H9 (cell line): ENCODE data around the gene BTLA. TPM values are rescaled to one million over a fixed set of nuclear protein-coding genes. Genes with fewer than 3 reads are reported as not detected.

Experiments used
- DNase-seq: peaks from one replicate; pipeline ENCODE4 v3.0.0-alpha.2; 2017
- H2AFZ ChIP-seq: one replicate; pipeline ENCODE4 v1.6.1; 2013; ENCODE audit warnings: mild to moderate bottlenecking, low read length, control low read depth, moderate library complexity
- H2AK5ac ChIP-seq: 2 replicates; pipeline ENCODE4 v1.6.1; 2013; ENCODE audit warnings: low read length, control low read depth, mixed read lengths; ENCODE audit not compliant: insufficient read length
- H2BK120ac ChIP-seq: one replicate; pipeline ENCODE4 v1.6.1; 2013; ENCODE audit warnings: low read depth, mild to moderate bottlenecking, low read length, control low read depth, inconsistent platforms; ENCODE audit not compliant: poor library complexity, severe bottlenecking
- H2BK12ac ChIP-seq: 2 replicates; pipeline ENCODE4 v1.6.1; 2013; ENCODE audit warnings: low read length, control low read depth, mixed read lengths, low read depth; ENCODE audit not compliant: insufficient read length
- H2BK15ac ChIP-seq: 2 replicates; pipeline ENCODE4 v1.6.1; 2013; ENCODE audit warnings: low read depth, low read length, control low read depth
- H2BK20ac ChIP-seq: one replicate; pipeline ENCODE4 v1.6.1; 2013; ENCODE audit warnings: low read depth, mild to moderate bottlenecking, low read length, control low read depth, inconsistent platforms; ENCODE audit not compliant: poor library complexity, severe bottlenecking
- H2BK5ac ChIP-seq: 2 replicates; pipeline ENCODE4 v1.6.1; 2013; ENCODE audit warnings: low read length, control low read depth, mixed read lengths; ENCODE audit not compliant: insufficient read length
- H3K14ac ChIP-seq: 2 replicates; pipeline ENCODE4 v1.6.1; 2013; ENCODE audit warnings: low read length, control low read depth; ENCODE audit not compliant: insufficient read depth
- H3K18ac ChIP-seq: 2 replicates; pipeline ENCODE4 v1.6.1; 2013; ENCODE audit warnings: low read depth, mild to moderate bottlenecking, mixed read lengths, low read length, control low read depth; ENCODE audit not compliant: insufficient read length
- H3K23ac ChIP-seq: 2 replicates; pipeline ENCODE4 v1.6.1; 2013; ENCODE audit warnings: low read length, control low read depth, mixed read lengths, low read depth; ENCODE audit not compliant: insufficient read length
- H3K23me2 ChIP-seq: 2 replicates; pipeline ENCODE4 v1.6.1; 2013; ENCODE audit warnings: low read depth, mild to moderate bottlenecking, mixed read lengths, low read length, control low read depth; ENCODE audit not compliant: insufficient read length, poor library complexity, severe bottlenecking
- H3K27ac ChIP-seq: 2 replicates; pipeline ENCODE4 v1.5.1; 2013; ENCODE audit warnings: low read length, control low read depth, mixed read lengths, low read depth; ENCODE audit not compliant: insufficient read length
- H3K27me3 ChIP-seq: 2 replicates; pipeline ENCODE4 v1.6.1; 2013; ENCODE audit warnings: low read length, control low read depth, inconsistent platforms; ENCODE audit not compliant: insufficient read depth
- H3K4ac ChIP-seq: 2 replicates; pipeline ENCODE4 v1.6.1; 2013; ENCODE audit warnings: low read depth, mild to moderate bottlenecking, control low read depth, inconsistent platforms, low read length, moderate library complexity
- H3K4me1 ChIP-seq: 2 replicates; pipeline ENCODE4 v1.6.1; 2013; ENCODE audit warnings: low read length, control low read depth, inconsistent platforms; ENCODE audit not compliant: insufficient read depth
- H3K4me2 ChIP-seq: 2 replicates; pipeline ENCODE4 v1.6.1; 2013; ENCODE audit warnings: low read length, control low read depth, mixed read lengths; ENCODE audit not compliant: insufficient read length, insufficient read depth
- H3K56ac ChIP-seq: 2 replicates; pipeline ENCODE4 v1.6.1; 2013; ENCODE audit warnings: low read depth, mild to moderate bottlenecking, mixed read lengths, low read length, control low read depth; ENCODE audit not compliant: insufficient read length
- H3K79me1 ChIP-seq: 2 replicates; pipeline ENCODE4 v1.6.1; 2013; ENCODE audit warnings: low read depth, mild to moderate bottlenecking, moderate library complexity, low read length, control low read depth, inconsistent platforms; ENCODE audit not compliant: insufficient read depth, poor library complexity, severe bottlenecking
- H3K79me2 ChIP-seq: 2 replicates; pipeline ENCODE4 v1.6.1; 2013; ENCODE audit warnings: low read length, control low read depth, inconsistent platforms; ENCODE audit not compliant: insufficient read depth
- H3K9ac ChIP-seq: 2 replicates; pipeline ENCODE4 v1.6.1; 2013; ENCODE audit warnings: low read length, control low read depth, mixed read lengths; ENCODE audit not compliant: insufficient read length; ENCODE audit errors: extremely low read depth
- H3K9me3 ChIP-seq: one replicate; pipeline ENCODE4 v1.6.1; 2013; ENCODE audit warnings: low read depth, low read length, inconsistent platforms; ENCODE audit not compliant: control insufficient read depth
- H3T11ph ChIP-seq: one replicate; pipeline ENCODE4 v1.6.1; 2013; ENCODE audit warnings: mild to moderate bottlenecking, low read length, control low read depth, inconsistent platforms
- H4K20me1 ChIP-seq: one replicate; pipeline ENCODE4 v1.6.1; 2013; ENCODE audit not compliant: control insufficient read depth, insufficient read length, insufficient read depth
- H4K5ac ChIP-seq: 2 replicates; pipeline ENCODE4 v1.6.1; 2013; ENCODE audit warnings: low read depth, mild to moderate bottlenecking, mixed read lengths, low read length, control low read depth; ENCODE audit not compliant: insufficient read length
- H4K8ac ChIP-seq: replicated peaks from 2 replicates; pipeline ENCODE4 v1.6.1; 2013; ENCODE audit warnings: low read length, control low read depth, mixed read lengths, low read depth; ENCODE audit not compliant: insufficient read length
- H4K91ac ChIP-seq: 2 replicates; pipeline ENCODE4 v1.6.1; 2013; ENCODE audit warnings: low read depth, mild to moderate bottlenecking, moderate library complexity, mixed read lengths, low read length, control low read depth; ENCODE audit not compliant: insufficient read length
- H3K27ac Mint-ChIP-seq, 3 experiments: 2 replicates in 2 of 3; 3 replicates in 1 of 3; pipeline ENCODE4 v1.8.0; 2020 to 2021; ENCODE audit warnings: mixed read lengths in 3 of 3, mild to moderate bottlenecking in 1 of 3, moderate library complexity in 1 of 3
- H3K27me3 Mint-ChIP-seq: 2 replicates; pipeline ENCODE4 v1.8.0; 2021; ENCODE audit warnings: low read depth, mild to moderate bottlenecking, moderate library complexity, mixed read lengths
- H3K36me3 Mint-ChIP-seq, 3 experiments: 2 replicates in 2 of 3; 3 replicates in 1 of 3; pipeline ENCODE4 v1.8.0; 2020 to 2021; ENCODE audit warnings: low read depth in 3 of 3, mixed read lengths in 3 of 3; ENCODE audit not compliant: insufficient read depth in 1 of 3
- H3K4me1 Mint-ChIP-seq, 2 experiments: 2 replicates each; pipeline ENCODE4 v1.8.0; 2020; ENCODE audit warnings: mixed read lengths in 2 of 2
- H3K4me3 Mint-ChIP-seq, 2 experiments: 2 replicates in 1 of 2; 3 replicates in 1 of 2; pipeline ENCODE4 v1.8.0; 2020 to 2021; ENCODE audit warnings: mild to moderate bottlenecking in 2 of 2, mixed read lengths in 2 of 2, moderate library complexity in 1 of 2
- H3K9me3 Mint-ChIP-seq, 2 experiments: 2 replicates in 1 of 2; 3 replicates in 1 of 2; pipeline ENCODE4 v1.8.0; 2020; ENCODE audit warnings: mild to moderate bottlenecking in 2 of 2, mixed read lengths in 2 of 2, moderate library complexity in 1 of 2
- CTCF ChIP-seq: fragments of 200-600 bp; sonication (generic); conservative IDR thresholded peaks from 3 replicates; pipeline ENCODE4 v1.8.0; 2021; ENCODE audit warnings: antibody characterized with exemption, mild to moderate bottlenecking
- WGBS: extraction: QIAGEN DNeasy Blood & Tissue Kit; methylation state at CpG from one replicate; pipeline ENCODE4 v1.1.7; 2013; ENCODE audit warnings: missing lambda C conversion rate, low lambda C conversion rate, mixed read lengths; ENCODE audit not compliant: insufficient read length; ENCODE audit errors: extremely low coverage; 5-methylcytosine and 5-hydroxymethylcytosine counted together
- total RNA-seq: library from RNA; stranded (reverse); gene quantifications from 2 replicates; pipeline ENCODE4 v1.2.1, GENCODE V29; 2021

Gene BTLA
- total RNA-seq, 1 experiment from 2014 or later = not detected

- no peaks in the 10 kb centered on the region for H3K9me3 ChIP-seq
- H2BK120ac ChIP-seq = no peak overlapping the region
- H3K9me3 Mint-ChIP-seq = peaks cover 22 to 28% of the 10 kb centered on the region in 2 experiments; a peak in 4 of 5 replicates
- no peak overlapping the region for H2BK12ac ChIP-seq
- H3K27me3 ChIP-seq = no peaks in the 10 kb centered on the region
- no peak overlapping the region for H4K8ac ChIP-seq
- H3K9ac ChIP-seq = no peak overlapping the region
- no peaks in the 10 kb centered on the region for H3K23me2 ChIP-seq
- no peak overlapping the region for H3K18ac ChIP-seq
- H3K79me2 ChIP-seq = no peaks in the 10 kb centered on the region
- H2BK15ac ChIP-seq = no peak overlapping the region
- no peak overlapping the region for H3K4me2 ChIP-seq
- WGBS = no CpG with 5 or more reads among the region's 2 CpGs
- H3K27ac ChIP-seq = no peak overlapping the region
- H3K27ac Mint-ChIP-seq = no peak overlapping the region
- H3K4me1 Mint-ChIP-seq = peaks cover 4 to 7% of the 10 kb centered on the region in 2 experiments; a peak in 3 of 4 replicates
- H4K91ac ChIP-seq = no peak overlapping the region
- no peak overlapping the region for H2AFZ ChIP-seq
- no peak overlapping the region for H3K14ac ChIP-seq
- no peak overlapping the region for H2AK5ac ChIP-seq
- H2BK5ac ChIP-seq = no peak overlapping the region
- no peak overlapping the region for H4K5ac ChIP-seq
- no peak for DNase-seq
- no peak overlapping the region for H2BK20ac ChIP-seq
- no peak overlapping the region for H3K4me3 Mint-ChIP-seq
- no peaks in the 10 kb centered on the region for H4K20me1 ChIP-seq
- H3K4ac ChIP-seq = no peak overlapping the region
- no peaks in the 10 kb centered on the region for H3K4me1 ChIP-seq
- TF ChIP-seq CTCF = no peak
- H3K56ac ChIP-seq = no peak overlapping the region
- H3K36me3 Mint-ChIP-seq = peaks cover 6 to 22% (median 22%) of the 10 kb centered on the region in 3 experiments
- no peak overlapping the region for H3K23ac ChIP-seq
- H3K79me1 ChIP-seq = no peaks in the 10 kb centered on the region
- H3K27me3 Mint-ChIP-seq = no peaks in the 10 kb centered on the region; the same call in 1 of the 2 replicates
- no peak overlapping the region for H3T11ph ChIP-seq
Observed at GRCh38 chr3:112505907-112506306, 6.6 kb upstream of the BTLA start.
